A549 (cell line): ENCODE data around the gene CIART.

Source experiments
- MAZ ChIP-seq: fragments of 150-350 bp; IDR thresholded peaks from 2 replicates; pipeline ENCODE4 v1.6.1; 2014; ENCODE audit warnings: antibody characterized with exemption, low read depth, low read length, borderline replicate concordance
- TF ChIP-seq, protein P1 (sequence below): fragments of >200 bp; sonication (Bioruptor Twin); formaldehyde crosslinking; IDR thresholded peaks from 3 replicates; pipeline ENCODE4 v1.5.1; 2016

DNA sequence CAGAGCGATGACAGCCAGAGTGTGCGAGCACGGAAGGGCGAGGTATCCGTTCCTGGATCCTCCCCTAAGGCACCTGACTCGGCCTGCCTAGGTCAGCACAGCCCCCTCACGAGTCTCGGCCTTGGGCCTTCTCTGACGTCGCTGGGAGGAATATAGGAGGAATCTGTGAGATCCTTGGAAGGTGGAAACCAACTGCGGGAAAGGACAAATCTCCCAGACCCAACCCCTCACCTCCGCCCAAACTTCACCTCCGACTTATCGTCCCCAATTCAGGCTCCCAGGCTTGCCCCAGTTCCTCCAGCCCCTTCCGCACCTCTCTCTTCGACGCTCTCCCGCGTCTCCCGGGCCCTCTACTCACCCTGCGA is 14.0 kb upstream of the CIART start:
- TF ChIP-seq, protein P1, sequence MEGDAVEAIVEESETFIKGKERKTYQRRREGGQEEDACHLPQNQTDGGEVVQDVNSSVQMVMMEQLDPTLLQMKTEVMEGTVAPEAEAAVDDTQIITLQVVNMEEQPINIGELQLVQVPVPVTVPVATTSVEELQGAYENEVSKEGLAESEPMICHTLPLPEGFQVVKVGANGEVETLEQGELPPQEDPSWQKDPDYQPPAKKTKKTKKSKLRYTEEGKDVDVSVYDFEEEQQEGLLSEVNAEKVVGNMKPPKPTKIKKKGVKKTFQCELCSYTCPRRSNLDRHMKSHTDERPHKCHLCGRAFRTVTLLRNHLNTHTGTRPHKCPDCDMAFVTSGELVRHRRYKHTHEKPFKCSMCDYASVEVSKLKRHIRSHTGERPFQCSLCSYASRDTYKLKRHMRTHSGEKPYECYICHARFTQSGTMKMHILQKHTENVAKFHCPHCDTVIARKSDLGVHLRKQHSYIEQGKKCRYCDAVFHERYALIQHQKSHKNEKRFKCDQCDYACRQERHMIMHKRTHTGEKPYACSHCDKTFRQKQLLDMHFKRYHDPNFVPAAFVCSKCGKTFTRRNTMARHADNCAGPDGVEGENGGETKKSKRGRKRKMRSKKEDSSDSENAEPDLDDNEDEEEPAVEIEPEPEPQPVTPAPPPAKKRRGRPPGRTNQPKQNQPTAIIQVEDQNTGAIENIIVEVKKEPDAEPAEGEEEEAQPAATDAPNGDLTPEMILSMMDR: no peak
- no peak for TF ChIP-seq MAZ
